ENCODE results near the gene SLC4A8. TPM values are rescaled to one million over a fixed set of nuclear protein-coding genes. Genes with fewer than 3 reads are reported as not detected.

SLC4A8 gene
- total RNA-seq, 2 experiments from 2014 or later: 1.3 to 1.8 TPM

GRCh38 chr12:51413791-51414190 is 10.8 kb upstream of the SLC4A8 start:
- H3K36me3 Mint-ChIP-seq (ENCODE audit: low read depth): no peaks in the 10 kb centered on the region
- no peaks in the 10 kb centered on the region for H3K9me3 ChIP-seq (ENCODE audit: control insufficient read depth in 1 of 2, insufficient read depth in 1 of 2, low read length in 2 of 2)
- no peaks in the 10 kb centered on the region for H3K4me1 ChIP-seq (ENCODE audit: insufficient read depth, low read length)
- H3K4me3 Mint-ChIP-seq: no peak overlapping the region
- no peaks in the 10 kb centered on the region for H3K27me3 ChIP-seq (ENCODE audit: control insufficient read depth in 1 of 2, insufficient read depth in 2 of 2, low read length in 2 of 2)
- H3K4me3 ChIP-seq (ENCODE audit: low read length): no peak overlapping the region
- ChIA-PET POLR2A (no interaction called here), CTCF (no interaction called here)
- no peak for TF ChIP-seq CTCF (IDR thresholded peaks at IDR 0.05)
- no peak overlapping the region for H3K27ac ChIP-seq (ENCODE audit: low read depth in 1 of 2, low read length in 2 of 2)
- ATAC-seq (ENCODE audit: poor library complexity) (no peak), DNase-seq (no peak)
- peaks cover 6% of the 10 kb centered on the region for H3K4me1 Mint-ChIP-seq (ENCODE audit: low read depth)
- H3K36me3 ChIP-seq (ENCODE audit: insufficient read depth, low read length): no peaks in the 10 kb centered on the region
- H3K27ac Mint-ChIP-seq: no peak overlapping the region
- no peaks in the 10 kb centered on the region for H3K27me3 Mint-ChIP-seq
- intact Hi-C loops (cut with DNase I, micrococcal nuclease): no loop called here
- no peaks in the 10 kb centered on the region for H3K9me3 Mint-ChIP-seq

DNA sequence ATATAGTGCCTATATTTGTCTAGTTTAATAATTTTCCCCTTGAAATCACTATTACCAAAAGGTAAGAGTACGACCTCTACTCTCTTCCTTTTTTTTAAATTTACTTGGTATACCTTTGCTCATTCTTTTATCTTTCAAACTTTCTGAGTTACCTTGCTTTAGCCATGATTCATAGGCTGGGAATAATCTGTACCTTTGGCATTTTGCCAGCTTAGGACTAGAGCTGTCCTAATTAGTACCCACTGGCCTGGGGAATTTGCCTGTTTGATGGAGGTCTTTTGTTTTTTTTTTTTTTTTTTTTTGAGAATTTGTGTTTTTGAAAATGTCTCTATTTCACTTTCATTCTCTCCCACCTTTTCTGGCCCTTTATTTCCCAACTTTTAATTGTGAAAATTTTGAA is 8.7 kb upstream of the SLC4A8 start:
- no peaks in the 10 kb centered on the region for H3K4me1 ChIP-seq (ENCODE audit: insufficient read depth, low read length)
- peaks cover 18% of the 10 kb centered on the region for H3K4me1 Mint-ChIP-seq (ENCODE audit: low read depth)
- no peak overlapping the region for H3K4me3 ChIP-seq (ENCODE audit: low read length)
- DNase-seq (no peak), ATAC-seq (ENCODE audit: poor library complexity) (no peak)
- no peaks in the 10 kb centered on the region for H3K27me3 Mint-ChIP-seq
- H3K36me3 Mint-ChIP-seq (ENCODE audit: low read depth): no peaks in the 10 kb centered on the region
- no peaks in the 10 kb centered on the region for H3K9me3 ChIP-seq (ENCODE audit: control insufficient read depth in 1 of 2, insufficient read depth in 1 of 2, low read length in 2 of 2)
- TF ChIP-seq CTCF (IDR thresholded peaks at IDR 0.05): no peak
- intact Hi-C loops (cut with DNase I, micrococcal nuclease): no loop called here
- no peaks in the 10 kb centered on the region for H3K27me3 ChIP-seq (ENCODE audit: control insufficient read depth in 1 of 2, insufficient read depth in 2 of 2, low read length in 2 of 2)
- ChIA-PET CTCF (no interaction called here), POLR2A (no interaction called here)
- H3K27ac ChIP-seq (ENCODE audit: low read depth in 1 of 2, low read length in 2 of 2): no peak overlapping the region
- H3K4me3 Mint-ChIP-seq: no peak overlapping the region
- no peaks in the 10 kb centered on the region for H3K9me3 Mint-ChIP-seq
- no peaks in the 10 kb centered on the region for H3K36me3 ChIP-seq (ENCODE audit: insufficient read depth, low read length)
- H3K27ac Mint-ChIP-seq: no peak overlapping the region

DNA sequence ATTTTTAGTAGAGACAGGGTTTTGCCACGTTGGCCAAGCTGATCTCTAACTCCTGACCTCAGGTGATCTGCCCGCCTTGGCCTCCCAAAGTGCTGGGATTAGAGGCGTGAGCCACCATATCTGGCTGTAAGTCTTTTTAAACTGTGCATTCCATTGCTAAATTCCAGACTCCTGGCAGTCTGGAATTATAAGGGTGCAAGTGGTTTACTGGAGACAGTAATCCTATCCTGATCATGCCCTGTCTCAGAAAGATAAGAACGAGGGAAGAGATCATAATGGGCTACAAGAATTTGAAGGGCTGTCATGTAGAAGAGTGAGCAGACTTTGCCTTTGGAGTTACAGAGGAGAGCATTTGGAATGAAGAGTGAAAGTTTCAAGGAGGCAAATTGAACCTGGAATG is 6.8 kb upstream of the SLC4A8 start:
- Histone ChIP-seq H3K4me3 (ENCODE audit: low read length) (no peak overlapping the region), H3K36me3 (ENCODE audit: insufficient read depth, low read length) (no peaks in the 10 kb centered on the region), H3K27ac (ENCODE audit: low read depth in 1 of 2, low read length in 2 of 2) (no peak overlapping the region), H3K27me3 (ENCODE audit: control insufficient read depth in 1 of 2, insufficient read depth in 2 of 2, low read length in 2 of 2) (no peaks in the 10 kb centered on the region), H3K9me3 (ENCODE audit: control insufficient read depth in 1 of 2, insufficient read depth in 1 of 2, low read length in 2 of 2) (no peaks in the 10 kb centered on the region), H3K4me1 (ENCODE audit: insufficient read depth, low read length) (peaks cover 3% of the 10 kb centered on the region)
- H3K4me1 Mint-ChIP-seq (ENCODE audit: low read depth): peaks cover 21% of the 10 kb centered on the region
- ChIA-PET POLR2A (no interaction called here), CTCF (interaction anchor here (1.4 kb wide), 1 partner anchor 14 kb away, joined by 3 read pairs; no protein-coding TSS in a partner anchor)
- no peak overlapping the region for H3K4me3 Mint-ChIP-seq
- no peaks in the 10 kb centered on the region for H3K27me3 Mint-ChIP-seq
- DNase-seq (no peak), ATAC-seq (ENCODE audit: poor library complexity) (no peak)
- no peak overlapping the region for H3K27ac Mint-ChIP-seq
- H3K9me3 Mint-ChIP-seq: no peaks in the 10 kb centered on the region
- no peak for TF ChIP-seq CTCF (IDR thresholded peaks at IDR 0.05)
- H3K36me3 Mint-ChIP-seq (ENCODE audit: low read depth): no peaks in the 10 kb centered on the region
- intact Hi-C loops (cut with DNase I, micrococcal nuclease): no loop called here

Data from CD4-positive, alpha-beta T cell (primary cell).